Right hindlimb (tissue), 1 donor: ENCODE results near the gene LRP1B.
"Not testable (repeated sequence)": the region's sequence is repeated elsewhere in the genome, so short reads cannot be mapped to it uniquely, and the experiment has no call there.

Source experiments
- DNase-seq: peaks from one replicate; pipeline ENCODE4 v3.0.0-alpha.2; 2018

The LRP1B gene

DNA sequence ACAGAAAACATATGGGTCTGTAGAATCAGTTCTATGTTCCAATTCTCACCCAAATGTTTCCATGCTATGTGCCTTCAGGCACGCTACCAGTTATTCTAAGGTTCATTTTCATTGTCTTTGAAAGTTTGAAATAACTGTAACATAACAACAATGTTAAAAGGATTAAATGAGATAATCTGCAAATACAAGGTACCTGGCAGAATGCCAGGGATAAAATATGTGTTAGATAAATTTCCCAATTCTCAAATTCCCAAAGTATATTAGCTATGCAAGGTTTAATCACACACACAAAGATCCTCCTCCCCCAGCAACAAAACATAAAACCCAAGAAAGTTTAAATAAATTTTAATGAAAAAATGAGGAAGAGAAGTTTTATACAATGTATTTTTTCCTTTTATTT lies 261.2 kb downstream of the LRP1B start:
- DNase-seq, result no peak

DNA sequence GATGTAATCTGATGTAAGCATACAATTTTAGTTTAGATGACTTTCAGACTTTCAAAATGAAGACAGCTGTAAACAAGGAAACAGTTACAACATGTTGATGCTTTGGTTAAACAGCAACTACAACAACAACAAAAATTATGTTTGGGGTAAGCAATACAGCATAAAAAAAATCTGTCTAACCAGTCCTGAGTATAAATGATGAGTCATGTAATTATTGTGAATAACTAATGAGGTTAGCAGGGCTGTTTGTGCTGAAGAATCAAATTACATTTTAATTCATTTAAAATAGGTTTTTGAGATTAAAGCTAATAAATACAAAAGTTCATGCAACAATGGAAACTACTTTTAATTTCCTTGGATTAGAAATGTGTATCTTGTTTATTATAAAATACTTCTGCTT lies 266.9 kb downstream of the LRP1B start:
- no peak for DNase-seq

DNA sequence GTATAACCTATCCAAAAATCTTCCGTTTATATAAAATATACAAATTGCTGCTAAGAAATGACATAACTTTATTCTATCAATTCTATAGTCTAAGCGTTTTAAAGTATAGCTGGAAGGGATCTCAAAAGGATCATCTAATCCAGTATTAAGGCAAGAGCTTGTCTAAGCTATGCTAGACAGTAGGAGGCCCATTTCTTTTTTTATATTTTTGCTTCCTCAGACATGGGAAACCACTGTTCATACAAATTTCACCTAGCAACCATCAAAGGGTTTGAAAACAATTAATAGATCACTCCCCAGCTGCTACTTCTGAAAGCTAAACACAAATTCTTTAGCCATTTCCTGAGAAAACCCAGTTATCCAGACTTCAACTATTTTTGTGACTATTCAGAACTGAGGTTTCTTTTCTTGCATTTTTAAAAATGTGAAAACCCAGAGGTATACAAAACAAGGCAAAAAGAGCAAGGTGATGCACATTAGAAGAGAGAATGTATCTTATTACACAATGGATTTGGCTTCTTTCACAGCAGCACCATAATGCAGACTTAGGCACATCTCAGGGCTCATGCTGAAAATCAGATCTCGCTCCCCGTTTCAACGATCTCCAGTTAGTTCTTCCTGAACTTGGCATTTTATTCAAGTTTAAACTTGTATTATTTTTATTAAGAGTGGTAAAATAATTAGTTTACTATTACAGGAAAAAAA lies 274.4 kb downstream of the LRP1B start:
- no peak for DNase-seq

DNA sequence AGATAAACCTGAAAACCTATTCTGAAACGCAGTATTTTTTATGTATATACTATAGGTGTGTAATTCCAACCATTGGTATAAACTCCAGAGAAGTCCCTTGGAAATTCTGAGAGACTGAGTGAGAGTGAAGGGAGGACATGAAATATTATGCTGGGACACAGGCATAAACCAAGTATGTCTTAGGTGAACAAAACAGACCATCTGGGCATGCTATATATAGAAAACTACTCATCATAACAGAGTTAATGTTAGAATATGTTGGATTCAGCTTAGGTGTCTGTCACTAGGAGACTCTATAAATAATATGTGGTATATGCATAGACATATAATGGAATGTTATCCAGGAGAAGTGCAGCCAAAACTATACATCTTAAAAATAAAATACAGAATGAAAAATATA lies 282.6 kb downstream of the LRP1B start:
- DNase-seq, result no peak

DNA sequence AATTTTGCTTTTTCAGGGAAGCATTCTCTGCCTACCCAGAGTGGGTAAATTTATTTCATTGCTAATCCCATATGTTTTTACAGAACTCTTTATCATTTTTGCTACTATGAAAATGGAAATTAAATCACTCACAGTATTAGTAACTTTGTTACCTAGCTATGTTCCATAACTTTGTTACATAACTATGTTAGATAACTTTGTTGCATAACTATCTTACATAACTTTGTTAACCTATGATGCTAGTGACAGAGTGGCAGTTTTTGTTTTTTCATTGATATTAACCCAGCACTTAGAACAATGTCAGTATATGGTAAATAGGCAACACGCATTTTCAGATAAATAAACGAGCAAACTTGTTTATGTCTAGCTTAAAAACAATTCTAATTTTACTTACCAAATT lies 286.6 kb downstream of the LRP1B start:
- no peak for DNase-seq

DNA sequence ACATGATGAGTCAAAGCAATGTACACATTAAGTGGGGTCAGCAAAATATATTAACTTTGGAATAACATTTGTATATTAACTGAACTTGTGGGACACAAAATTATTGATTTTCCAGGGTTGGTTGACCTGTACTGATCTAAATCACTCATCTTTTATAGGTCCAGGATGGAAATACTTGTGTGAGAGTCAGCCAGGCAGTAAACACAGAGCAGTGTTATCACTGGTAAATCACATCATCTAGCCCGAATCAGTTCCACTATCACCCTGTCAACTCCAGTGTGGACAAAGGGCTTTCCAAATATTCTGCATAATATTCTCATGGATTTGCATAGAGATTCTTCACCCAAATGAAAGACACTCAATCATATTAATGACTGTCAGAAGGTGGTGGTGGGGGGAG lies 295.7 kb downstream of the LRP1B start:
- no peak for DNase-seq

GRCh38 chr2:141828761-141829160 lies 302.1 kb downstream of the LRP1B start:
- DNase-seq, result no peak

DNA sequence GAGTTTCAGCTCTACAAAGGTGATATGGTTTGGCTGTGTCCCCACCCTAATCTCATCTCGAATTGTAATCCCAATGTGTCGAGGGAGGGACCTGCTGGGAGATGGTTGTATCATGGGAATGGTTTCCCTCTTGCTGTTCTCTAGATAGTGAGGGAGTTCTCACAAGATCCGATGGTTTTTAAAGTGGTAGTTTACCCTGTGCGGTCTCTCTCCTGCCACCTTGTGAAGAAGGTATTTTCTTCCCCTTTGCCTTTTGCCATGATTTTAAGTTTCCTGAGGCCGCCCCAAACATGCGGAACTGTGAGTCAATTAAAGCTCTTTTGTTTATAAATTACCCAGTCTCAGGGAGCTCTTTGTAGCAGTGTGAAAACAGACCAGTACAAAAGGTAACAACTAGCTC lies 306.0 kb downstream of the LRP1B start:
- DNase-seq, result no peak

- DNase-seq, result no peak
These were observed 309.9 kb downstream of the LRP1B start for GRCh38 chr2:141820893-141821292.

GRCh38 chr2:141815320-141815719 lies 315.5 kb downstream of the LRP1B start:
- not testable (repeated sequence) for DNase-seq

GRCh38 chr2:141814150-141814549 lies 316.7 kb downstream of the LRP1B start:
- DNase-seq, result no peak

- DNase-seq, result no peak
These were observed 320.7 kb downstream of the LRP1B start for GRCh38 chr2:141810148-141810547.

DNA sequence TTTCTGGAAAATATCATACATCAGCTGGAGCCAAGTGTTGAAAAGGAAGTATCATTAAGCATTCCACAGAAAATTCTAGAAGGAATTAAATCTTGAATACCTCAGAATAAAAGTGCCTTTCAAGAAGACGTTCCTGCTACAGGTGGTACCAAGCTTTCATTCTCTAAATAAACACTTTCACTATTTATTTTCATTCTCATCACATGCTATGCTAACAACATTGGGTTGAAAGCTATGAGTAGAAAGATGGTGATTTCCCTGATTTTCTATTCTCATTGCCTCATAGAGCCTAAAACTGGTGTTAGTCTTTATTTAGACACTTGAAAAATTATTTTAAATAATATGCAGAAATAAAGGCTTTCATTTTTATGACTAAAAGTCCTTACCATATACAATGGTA lies 324.7 kb downstream of the LRP1B start:
- DNase-seq, result no peak

DNA sequence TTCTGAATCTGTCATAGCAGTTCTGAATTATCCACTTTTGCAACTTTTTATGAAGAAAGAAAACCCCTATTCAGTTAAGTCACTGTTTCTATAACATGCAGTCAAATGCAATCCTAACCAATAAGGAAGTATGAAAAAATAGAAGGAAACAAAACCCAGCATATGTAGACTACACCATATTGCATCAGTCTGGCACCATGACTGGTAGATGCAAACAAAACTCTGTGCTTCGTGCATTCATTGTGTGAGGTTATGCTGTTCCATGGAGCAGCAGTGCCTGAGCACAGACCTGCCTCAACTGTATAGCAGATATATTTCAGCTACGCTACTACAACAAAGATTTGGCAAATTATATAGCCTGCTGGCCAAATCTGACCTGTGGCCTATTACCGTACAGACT lies 325.5 kb downstream of the LRP1B start:
- DNase-seq, result no peak

- no peak for DNase-seq
These were observed 334.4 kb downstream of the LRP1B start for GRCh38 chr2:141796449-141796848.

GRCh38 chr2:141791521-141791920 lies 339.3 kb downstream of the LRP1B start:
- no peak for DNase-seq

DNA sequence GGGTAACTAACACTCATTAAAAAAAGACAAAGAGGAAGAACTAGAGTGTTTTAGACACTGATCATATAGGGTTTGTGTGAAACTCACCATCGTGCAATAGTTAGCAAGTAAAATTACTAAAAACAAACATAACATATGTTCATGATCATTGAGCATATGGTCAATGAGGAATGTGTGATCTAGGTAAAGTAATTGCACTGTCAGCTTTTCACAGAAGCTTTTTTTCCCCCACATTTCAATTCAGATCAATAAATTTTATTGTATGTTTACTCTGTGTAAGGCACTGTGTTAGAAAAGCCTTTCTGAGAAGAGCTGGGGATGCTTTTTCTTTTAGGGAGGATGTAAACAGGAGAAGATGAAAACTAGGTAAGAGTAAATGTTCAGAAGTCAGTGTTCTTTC lies 348.2 kb downstream of the LRP1B start:
- no peak for DNase-seq

- DNase-seq, result no peak
These were observed 352.4 kb downstream of the LRP1B start for GRCh38 chr2:141778315-141778835.

DNA sequence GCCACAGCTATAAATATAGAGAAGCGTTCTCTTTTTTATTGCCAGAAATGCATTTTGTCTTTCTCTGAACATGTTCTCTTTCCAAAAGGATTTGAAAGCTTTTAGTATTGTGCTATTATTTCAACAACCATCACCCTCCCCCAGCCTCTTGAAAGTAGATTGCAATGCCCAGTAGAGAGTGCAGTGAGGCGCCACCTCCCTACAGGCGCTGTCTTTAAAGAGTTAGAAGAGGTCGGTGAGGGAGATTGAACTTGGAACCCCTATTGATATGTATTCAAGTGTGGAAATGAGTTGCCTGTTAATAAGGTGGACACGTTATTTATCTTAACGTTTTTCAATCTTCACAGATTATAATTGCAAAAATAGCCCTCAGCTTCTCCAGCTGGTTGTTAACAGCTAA lies 360.3 kb downstream of the LRP1B start:
- no peak for DNase-seq

DNA sequence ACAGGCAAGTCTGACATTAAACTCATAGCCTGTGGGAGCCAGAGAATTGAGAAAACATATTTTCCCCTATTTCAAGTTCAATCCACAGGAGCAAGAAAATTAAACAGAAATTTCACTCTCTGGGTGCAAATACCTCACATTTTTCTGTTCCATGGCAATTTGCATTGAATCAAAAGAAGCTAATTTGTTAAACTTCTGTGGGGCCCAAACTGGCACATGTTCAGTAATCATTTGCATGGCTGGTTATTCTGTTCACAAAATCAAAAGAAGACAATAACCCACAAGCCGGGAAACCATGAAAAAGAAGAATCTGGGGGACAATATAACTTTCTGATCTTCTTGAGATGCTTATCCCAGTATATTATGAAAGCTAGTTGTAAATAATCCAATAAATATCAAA lies 363.1 kb downstream of the LRP1B start:
- no peak for DNase-seq

DNA sequence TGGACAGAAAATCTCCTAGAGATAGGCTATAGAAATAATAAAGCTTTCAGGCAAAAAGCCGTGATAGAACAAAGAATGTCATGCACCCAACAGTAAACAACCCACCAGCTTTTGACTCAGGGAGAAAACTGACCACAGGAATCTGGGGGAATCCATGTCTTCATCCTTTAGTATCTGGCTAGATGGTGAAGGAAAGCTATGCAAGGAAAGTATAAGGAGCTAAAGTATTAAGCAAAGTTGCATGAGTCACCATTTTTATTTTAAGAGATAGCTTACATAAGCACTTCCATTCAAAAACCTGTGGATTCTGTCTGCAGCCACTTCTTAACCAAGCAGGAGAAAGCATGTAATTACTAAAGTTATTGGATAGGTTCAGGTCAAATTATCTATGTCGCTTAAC lies 363.8 kb downstream of the LRP1B start:
- DNase-seq, result no peak

DNA sequence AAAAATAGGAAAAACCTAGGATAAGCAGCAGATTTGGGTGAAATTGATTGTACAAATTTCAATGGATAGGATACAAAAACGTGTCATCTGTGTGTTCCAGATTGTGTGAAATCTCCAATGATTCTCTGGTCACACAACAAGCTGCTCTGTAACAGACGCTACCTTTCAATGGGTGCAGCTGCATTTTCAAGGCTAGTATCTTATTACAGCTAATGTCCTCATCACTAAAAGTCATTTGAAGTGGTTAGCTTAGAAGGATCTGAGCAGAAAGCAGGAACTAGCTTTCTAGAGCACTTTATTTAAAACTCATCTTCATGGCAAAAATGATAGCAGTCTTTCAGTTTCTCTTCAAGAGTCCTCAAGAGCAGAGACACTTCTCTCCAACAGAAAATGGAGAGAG lies 364.6 kb downstream of the LRP1B start:
- no peak for DNase-seq

DNA sequence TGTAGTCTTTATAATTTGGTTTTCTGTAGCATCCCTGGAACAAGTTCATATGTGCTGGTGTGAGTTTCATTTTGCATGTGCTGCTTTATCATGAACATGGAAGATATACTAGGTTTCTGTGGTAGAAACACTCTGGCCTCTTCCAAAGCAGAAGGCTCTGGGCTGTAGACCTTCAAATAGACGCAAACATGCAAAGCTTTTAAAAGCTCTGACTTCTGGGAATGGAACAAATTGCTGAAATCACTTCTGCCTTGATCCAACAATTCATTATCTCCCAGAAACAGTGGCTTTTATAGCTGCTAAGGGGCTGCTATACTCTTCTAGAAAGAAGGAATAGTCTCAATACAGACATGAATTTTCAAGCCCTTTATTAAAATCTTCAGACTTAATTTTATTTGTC lies 382.2 kb downstream of the LRP1B start:
- DNase-seq, result no peak

DNA sequence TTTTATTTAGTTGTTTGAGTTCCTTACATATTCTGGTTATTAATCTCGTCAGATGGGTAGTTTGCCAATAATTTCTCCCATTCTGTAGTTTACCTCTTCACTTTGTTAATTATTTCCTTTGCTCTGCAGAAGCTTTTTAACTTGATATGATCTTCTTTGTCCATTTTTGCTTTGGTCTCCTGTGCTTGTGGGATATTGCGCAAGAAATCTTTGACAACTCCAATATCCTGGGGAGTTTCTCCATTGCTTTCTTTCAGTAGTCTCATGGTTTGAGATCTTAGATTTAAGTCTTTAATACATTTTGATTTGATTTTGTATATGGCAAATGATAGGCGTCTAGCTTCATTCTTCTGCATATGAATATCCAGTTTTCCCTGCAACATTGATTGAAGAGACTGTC lies 389.2 kb downstream of the LRP1B start:
- DNase-seq, result no peak
